Astrocyte (in vitro differentiated cells and primary cell): ENCODE data around the gene MYORG.

Experiments
- EZH2 ChIP-seq: IDR thresholded peaks from 2 replicates; pipeline ENCODE4 v1.6.1; 2012; ENCODE audit warnings: mild to moderate bottlenecking, low read length, inconsistent platforms; ENCODE audit not compliant: insufficient read depth
- TF ChIP-seq, protein P1 (sequence below): IDR thresholded peaks from 2 replicates; pipeline ENCODE4 v1.5.1; 2011; ENCODE audit warnings: low read depth, mild to moderate bottlenecking, inconsistent platforms, low read length, moderate library complexity; ENCODE audit not compliant: insufficient read depth

- TF ChIP-seq, protein P1, sequence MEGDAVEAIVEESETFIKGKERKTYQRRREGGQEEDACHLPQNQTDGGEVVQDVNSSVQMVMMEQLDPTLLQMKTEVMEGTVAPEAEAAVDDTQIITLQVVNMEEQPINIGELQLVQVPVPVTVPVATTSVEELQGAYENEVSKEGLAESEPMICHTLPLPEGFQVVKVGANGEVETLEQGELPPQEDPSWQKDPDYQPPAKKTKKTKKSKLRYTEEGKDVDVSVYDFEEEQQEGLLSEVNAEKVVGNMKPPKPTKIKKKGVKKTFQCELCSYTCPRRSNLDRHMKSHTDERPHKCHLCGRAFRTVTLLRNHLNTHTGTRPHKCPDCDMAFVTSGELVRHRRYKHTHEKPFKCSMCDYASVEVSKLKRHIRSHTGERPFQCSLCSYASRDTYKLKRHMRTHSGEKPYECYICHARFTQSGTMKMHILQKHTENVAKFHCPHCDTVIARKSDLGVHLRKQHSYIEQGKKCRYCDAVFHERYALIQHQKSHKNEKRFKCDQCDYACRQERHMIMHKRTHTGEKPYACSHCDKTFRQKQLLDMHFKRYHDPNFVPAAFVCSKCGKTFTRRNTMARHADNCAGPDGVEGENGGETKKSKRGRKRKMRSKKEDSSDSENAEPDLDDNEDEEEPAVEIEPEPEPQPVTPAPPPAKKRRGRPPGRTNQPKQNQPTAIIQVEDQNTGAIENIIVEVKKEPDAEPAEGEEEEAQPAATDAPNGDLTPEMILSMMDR, result no peak
- TF ChIP-seq EZH2, result no peak
Measured at GRCh38 chr9:34326690-34327089, 50.0 kb downstream of the MYORG start.
